Brain microvascular endothelial cell (primary cell): ENCODE data around the gene ASRGL1.

Source experiments
- DNase-seq: peaks from one replicate; pipeline ENCODE4 v3.0.0-alpha.2; 2020
- H3K27ac ChIP-seq: fragments of 250-450 bp; sonication (Bioruptor Pico); 2 replicates; pipeline ENCODE4 v1.5.1; 2020; ENCODE audit warnings: mild to moderate bottlenecking, moderate library complexity
- H3K27me3 ChIP-seq: fragments of 250-450 bp; sonication (Bioruptor Pico); replicated peaks from 2 replicates; pipeline ENCODE4 v1.5.1; 2020; ENCODE audit warnings: mild to moderate bottlenecking
- H3K36me3 ChIP-seq: fragments of 250-450 bp; sonication (Bioruptor Pico); replicated peaks from 2 replicates; pipeline ENCODE4 v1.5.1; 2020; ENCODE audit warnings: mild to moderate bottlenecking
- H3K4me3 ChIP-seq: 2 replicates; pipeline ENCODE4 v1.5.1; 2011; ENCODE audit warnings: low read depth, mild to moderate bottlenecking, control low read depth, low read length, moderate library complexity
- in situ Hi-C: cut with HindIII; loops from 2 replicates; pipeline ENCODE4 v1.10.0; 2017; ENCODE audit warnings: low sequenced_read_pairs, low pct_ligation_motif_present
- TF ChIP-seq, protein P1 (sequence below): IDR thresholded peaks from 2 replicates; pipeline ENCODE4 v1.5.1; 2011; ENCODE audit warnings: low read depth, mild to moderate bottlenecking, moderate library complexity, low read length, control low read depth, inconsistent platforms; ENCODE audit errors: missing control alignments

ASRGL1 gene

DNA sequence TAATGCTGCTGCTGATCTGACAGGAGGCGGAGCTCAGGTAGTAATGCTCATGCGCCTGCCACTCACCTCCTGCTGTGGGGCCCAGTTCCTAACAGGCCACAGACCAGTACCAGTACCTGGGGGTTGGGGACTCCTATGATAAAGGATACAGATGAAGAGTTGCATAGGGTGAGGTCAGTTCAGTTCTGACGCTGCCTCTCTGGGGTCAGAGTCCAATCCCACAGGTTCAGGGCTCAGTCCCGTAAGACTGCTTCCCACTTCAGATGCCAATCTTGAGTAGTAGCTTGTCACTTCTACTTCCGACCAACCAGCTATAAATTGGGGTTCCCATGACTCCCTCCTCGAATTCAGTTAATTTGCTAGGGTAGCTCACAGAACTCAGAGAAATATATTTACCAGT is 8.6 kb downstream of the ASRGL1 start:
- H3K4me3 ChIP-seq: no peak overlapping the region
- no peak for DNase-seq

DNA sequence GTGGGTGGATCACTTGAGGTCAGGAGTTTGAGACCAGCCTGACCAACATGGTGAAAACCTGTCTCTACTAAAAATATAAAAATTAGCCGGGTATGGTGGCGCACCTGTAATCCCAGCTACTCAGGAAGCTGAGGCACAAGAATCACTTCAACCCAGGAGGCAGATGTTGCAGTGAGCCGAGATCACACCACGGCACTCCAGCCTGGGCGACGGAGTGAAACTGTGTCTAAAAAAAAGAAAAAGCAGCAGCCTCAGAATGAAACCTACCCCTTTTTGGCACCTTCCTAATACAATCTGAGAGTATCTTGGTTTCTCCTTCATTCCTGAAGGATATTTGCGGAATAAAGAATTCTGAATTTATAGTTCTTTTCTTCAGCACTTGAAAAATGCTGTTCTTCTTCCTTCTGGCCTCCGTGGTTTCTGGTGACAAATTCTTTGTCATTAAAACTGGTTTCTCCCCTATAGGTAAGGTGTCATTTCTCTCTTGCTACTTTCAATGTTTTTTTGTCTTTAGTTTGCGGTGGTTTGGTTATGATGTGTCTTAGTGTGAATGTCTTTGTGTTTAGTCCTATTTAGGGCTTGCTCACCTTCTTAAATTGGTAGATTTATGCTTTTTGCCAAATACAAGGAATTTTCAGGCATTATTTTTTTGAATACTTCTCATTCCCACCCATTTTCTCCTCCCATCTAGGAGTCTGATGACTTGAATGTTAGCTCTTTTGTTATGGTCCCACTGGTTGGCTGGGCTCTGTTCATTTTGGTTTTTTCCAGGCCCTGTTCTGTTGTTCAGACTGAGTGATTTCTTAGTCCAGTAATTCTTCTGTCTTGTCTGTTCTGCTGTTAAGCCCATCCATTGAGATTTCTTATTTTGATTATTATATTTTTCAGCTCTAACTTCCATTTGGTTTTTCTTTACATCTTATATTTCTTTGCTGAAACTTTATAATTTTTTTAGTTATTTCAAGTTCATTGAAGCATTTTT is 15.4 kb downstream of the ASRGL1 start:
- TF ChIP-seq, protein P1, sequence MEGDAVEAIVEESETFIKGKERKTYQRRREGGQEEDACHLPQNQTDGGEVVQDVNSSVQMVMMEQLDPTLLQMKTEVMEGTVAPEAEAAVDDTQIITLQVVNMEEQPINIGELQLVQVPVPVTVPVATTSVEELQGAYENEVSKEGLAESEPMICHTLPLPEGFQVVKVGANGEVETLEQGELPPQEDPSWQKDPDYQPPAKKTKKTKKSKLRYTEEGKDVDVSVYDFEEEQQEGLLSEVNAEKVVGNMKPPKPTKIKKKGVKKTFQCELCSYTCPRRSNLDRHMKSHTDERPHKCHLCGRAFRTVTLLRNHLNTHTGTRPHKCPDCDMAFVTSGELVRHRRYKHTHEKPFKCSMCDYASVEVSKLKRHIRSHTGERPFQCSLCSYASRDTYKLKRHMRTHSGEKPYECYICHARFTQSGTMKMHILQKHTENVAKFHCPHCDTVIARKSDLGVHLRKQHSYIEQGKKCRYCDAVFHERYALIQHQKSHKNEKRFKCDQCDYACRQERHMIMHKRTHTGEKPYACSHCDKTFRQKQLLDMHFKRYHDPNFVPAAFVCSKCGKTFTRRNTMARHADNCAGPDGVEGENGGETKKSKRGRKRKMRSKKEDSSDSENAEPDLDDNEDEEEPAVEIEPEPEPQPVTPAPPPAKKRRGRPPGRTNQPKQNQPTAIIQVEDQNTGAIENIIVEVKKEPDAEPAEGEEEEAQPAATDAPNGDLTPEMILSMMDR: no peak
- Histone ChIP-seq H3K4me3 (no peak overlapping the region), H3K36me3 (no peaks in the 10 kb centered on the region), H3K27me3 (no peaks in the 10 kb centered on the region), H3K27ac (no peak overlapping the region)
- no peak for DNase-seq
- in situ Hi-C loops: no loop called here

More for the DNA sequence above, 8.6 kb downstream of the ASRGL1 start:
- no peaks in the 10 kb centered on the region for H3K27me3 ChIP-seq
- no peak overlapping the region for H3K27ac ChIP-seq
- no peaks in the 10 kb centered on the region for H3K36me3 ChIP-seq
- in situ Hi-C loops: no loop called here
- TF ChIP-seq, protein P1: no peak

DNA sequence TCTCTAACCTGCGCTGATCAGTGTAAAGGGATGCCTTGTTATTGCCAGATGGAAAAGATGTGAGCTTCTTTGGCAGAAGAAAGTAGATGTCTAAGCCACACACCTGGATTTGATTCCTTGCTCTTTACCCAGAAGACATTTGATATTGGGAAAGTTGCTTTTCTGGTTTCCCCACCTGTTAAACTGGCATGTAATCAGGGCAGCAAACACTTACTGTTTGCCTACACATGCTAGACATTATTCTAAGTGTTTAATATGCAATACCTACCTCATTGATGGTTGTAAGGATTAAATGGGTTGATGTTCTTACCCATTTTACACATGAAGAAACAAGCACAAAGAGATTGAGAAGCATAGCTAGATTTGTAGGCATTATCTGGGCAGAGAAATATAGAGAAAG is 16.6 kb downstream of the ASRGL1 start:
- no peak for DNase-seq
- no peak overlapping the region for H3K27ac ChIP-seq
- H3K27me3 ChIP-seq: no peaks in the 10 kb centered on the region
- no peaks in the 10 kb centered on the region for H3K36me3 ChIP-seq
- in situ Hi-C loops: no loop called here
- TF ChIP-seq, protein P1: no peak
- H3K4me3 ChIP-seq: no peak overlapping the region

DNA sequence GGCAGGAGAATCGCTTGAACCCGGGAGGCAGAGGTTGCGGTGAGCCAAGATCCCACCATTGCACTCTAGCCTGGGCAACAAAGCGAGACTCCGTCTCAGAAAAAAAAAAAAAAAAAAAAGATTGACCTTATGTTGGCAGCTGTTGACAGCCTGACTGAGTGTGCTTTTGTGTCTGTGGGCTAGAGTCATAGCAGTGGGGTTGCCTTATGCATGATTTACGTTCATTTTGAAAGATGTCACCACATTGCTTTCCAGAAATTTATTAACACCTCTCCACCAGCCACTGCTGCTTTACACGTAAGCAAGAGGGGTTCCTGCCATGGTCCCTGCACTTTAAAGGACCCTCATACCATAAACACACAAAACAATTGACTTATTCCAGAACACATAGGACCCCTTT is 21.0 kb downstream of the ASRGL1 start:
- Histone ChIP-seq H3K36me3 (no peaks in the 10 kb centered on the region), H3K27me3 (no peaks in the 10 kb centered on the region), H3K4me3 (no peak overlapping the region), H3K27ac (no peak overlapping the region)
- in situ Hi-C loops: no loop called here
- TF ChIP-seq, protein P1: no peak
- DNase-seq: no peak

DNA sequence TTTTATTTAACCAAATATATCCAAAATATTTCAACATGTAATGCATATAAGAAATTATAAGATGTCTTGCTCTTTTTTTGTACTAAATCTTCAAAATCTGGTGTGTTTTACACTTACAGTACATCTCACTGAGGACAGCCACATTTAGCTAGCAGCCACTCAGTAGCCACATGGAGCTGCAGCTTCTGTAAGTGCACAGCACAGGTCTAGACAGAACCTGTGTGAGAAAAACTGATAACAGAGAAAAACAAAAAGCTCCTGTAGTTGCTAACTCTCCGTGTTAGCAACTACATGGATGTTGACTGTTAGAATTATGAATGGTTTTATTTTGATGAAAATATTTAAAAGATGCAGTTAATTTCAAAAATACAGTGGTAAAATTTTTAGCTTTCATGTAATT is 22.2 kb downstream of the ASRGL1 start:
- H3K27ac ChIP-seq: no peak overlapping the region

More for the DNA sequence above, 22.2 kb downstream of the ASRGL1 start:
- H3K27me3 ChIP-seq: no peaks in the 10 kb centered on the region
- no peaks in the 10 kb centered on the region for H3K36me3 ChIP-seq
- in situ Hi-C loops: no loop called here
- no peak overlapping the region for H3K4me3 ChIP-seq
- TF ChIP-seq, protein P1: no peak
- DNase-seq: no peak
